Spinal cord (tissue), 10 donors: ENCODE results near the gene NECTIN3. TPM values are rescaled to one million over a fixed set of nuclear protein-coding genes. Genes with fewer than 3 reads are reported as not detected.
A peak's percentile ranks its signal among the peaks of the same experiment; 100 is the strongest.

Source experiments
- DNase-seq, 6 donors: peaks; one replicate each; pipeline versions ENCODE4 v3.0.0 to v3.0.0-alpha.2; 2013 to 2015; ENCODE audit warnings: low spot score in 6 of 6, low read depth in 4 of 6
- H3K27ac ChIP-seq: one replicate; pipeline ENCODE4 v1.5.1; 2013; ENCODE audit warnings: low read depth, low read length, control low read depth
- H3K27me3 ChIP-seq: one replicate; pipeline ENCODE4 v1.6.1; 2013; ENCODE audit warnings: low read length; ENCODE audit not compliant: control insufficient read depth, insufficient read depth
- H3K36me3 ChIP-seq: one replicate; pipeline ENCODE4 v1.6.1; 2013; ENCODE audit warnings: low read length; ENCODE audit not compliant: control insufficient read depth, insufficient read depth
- H3K4me1 ChIP-seq: one replicate; pipeline ENCODE4 v1.6.1; 2013; ENCODE audit warnings: low read length; ENCODE audit not compliant: control insufficient read depth, insufficient read depth
- H3K4me3 ChIP-seq: one replicate; pipeline ENCODE4 v1.5.1; 2013; ENCODE audit warnings: low read depth, low read length, control low read depth
- H3K9me3 ChIP-seq: one replicate; pipeline ENCODE4 v1.6.1; 2013; ENCODE audit warnings: low read length; ENCODE audit not compliant: control insufficient read depth, insufficient read depth
- WGBS: methylation state at CpG from one replicate; pipeline ENCODE4 v1.1.5; 2013; ENCODE audit warnings: missing lambda C conversion rate; ENCODE audit not compliant: insufficient coverage; 5-methylcytosine and 5-hydroxymethylcytosine counted together
- polyA plus RNA-seq, 2 donors: library from polyadenylated mRNA; unstranded; fragments of 120-200 nt; gene quantifications; one replicate each; pipeline ENCODE4 v1.2.1, GENCODE V29; 2013; ENCODE audit not compliant: insufficient read length in 2 of 2
- total RNA-seq, 2 donors: library from RNA; depleted of rRNA in 1 of 2; stranded (reverse); fragments of 120-200 nt in 1 of 2; fragments of >200 nt in 1 of 2; gene quantifications; one replicate each; pipeline versions ENCODE4 v1.2.3 to v1.2.4, GENCODE V29; 2013 to 2014
- donor health status: healthy.

The NECTIN3 gene
- total and polyA plus RNA-seq, 4 donors = 24.8 to 76.5 (median 49.1) TPM

DNA sequence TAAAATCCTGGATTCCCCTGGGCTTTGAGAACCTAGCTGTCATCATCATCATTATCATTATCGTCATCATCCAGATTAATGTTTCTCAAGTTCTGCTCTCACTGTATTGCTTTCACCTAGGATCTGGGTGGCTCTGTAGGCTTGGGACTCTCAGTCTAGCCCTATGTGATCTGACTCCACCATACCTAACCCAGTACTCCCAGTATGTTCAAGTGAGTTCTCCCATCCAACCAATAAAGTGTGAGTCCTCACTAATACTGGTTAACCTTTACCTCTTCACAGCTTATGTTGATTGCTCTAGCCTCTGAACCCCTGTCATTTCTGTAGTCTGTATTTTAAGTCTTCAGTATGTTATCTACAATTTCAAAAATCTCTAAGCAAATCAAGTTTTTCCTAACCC is 102.3 kb downstream of the NECTIN3 start:
- Histone ChIP-seq H3K4me1 (no peaks in the 10 kb centered on the region), H3K9me3 (no peaks in the 10 kb centered on the region), H3K4me3 (no peak overlapping the region), H3K36me3 (peaks cover 2% of the 10 kb centered on the region), H3K27me3 (no peaks in the 10 kb centered on the region), H3K27ac (no peak overlapping the region)
- no peak for DNase-seq
- 100% methylated on average over 1 of the region's 1 CpG for WGBS

DNA sequence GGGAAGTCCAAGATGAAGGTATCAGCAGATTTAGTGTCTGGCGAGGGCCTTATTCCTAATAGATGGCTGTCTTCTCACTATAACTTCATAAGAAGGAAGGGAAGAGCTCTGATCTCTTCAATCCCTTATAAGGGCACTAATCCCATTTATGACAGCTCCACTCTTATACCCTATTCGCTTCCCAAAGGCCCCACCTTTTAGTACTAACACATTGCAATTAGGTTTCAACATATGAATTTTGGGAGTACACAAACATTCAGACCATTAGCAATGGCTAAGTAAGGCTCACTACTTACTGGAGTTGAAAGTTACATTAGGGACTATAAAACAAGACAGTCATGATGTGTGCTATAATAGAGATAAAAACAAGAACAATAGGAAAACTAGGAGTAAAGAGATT is 118.9 kb downstream of the NECTIN3 start:
- H3K4me3 ChIP-seq = no peak overlapping the region
- no CpG with 5 or more reads among the region's 2 CpGs for WGBS
- no peaks in the 10 kb centered on the region for H3K4me1 ChIP-seq
- no peak for DNase-seq
- H3K9me3 ChIP-seq = no peaks in the 10 kb centered on the region
- H3K27me3 ChIP-seq = no peaks in the 10 kb centered on the region
- H3K27ac ChIP-seq = no peak overlapping the region
- H3K36me3 ChIP-seq = no peaks in the 10 kb centered on the region

DNA sequence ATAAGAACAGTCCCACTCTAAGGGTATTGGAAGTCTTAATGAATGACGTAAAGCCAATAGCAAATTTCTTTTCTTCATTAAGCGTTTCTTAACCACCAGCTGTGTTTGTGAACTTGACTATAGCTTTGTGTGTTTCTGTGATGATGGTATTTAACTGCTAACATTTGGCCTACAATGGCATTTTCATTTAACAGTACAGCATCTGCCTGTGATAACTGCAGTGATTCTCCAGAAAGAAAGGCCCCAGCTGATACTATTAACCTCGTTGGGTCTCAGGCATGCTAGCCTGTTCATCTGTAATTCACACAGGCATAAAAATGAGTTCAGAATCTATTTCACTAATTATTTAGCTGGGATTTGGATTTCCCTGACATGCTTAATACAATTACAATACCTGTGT is 121.9 kb downstream of the NECTIN3 start:
- no CpG with 5 or more reads among the region's 3 CpGs for WGBS
- DNase-seq = peak; percentile 12 to 84 (median 14)
- no peaks in the 10 kb centered on the region for H3K9me3 ChIP-seq
- no peaks in the 10 kb centered on the region for H3K4me1 ChIP-seq
- no peak overlapping the region for H3K4me3 ChIP-seq
- no peaks in the 10 kb centered on the region for H3K36me3 ChIP-seq
- no peaks in the 10 kb centered on the region for H3K27me3 ChIP-seq
- H3K27ac ChIP-seq = no peak overlapping the region

DNA sequence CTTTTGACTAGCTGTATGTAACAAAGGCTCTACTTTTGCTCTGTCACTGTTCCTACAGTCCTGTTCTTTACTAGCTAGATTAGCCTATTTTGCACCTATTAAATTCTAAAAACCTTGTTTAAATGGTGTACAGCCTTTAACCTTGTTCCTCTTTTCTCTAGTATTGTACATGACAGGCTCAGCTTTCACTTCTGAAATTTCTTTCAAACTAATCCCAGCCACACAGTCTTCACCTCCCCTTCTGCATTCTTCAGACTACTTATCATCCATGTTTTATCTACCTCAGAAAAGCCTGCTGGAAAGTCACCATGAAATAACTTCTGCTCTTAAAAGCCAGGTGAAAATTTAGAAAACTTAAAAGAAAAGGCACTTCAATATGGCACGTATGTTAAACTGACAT is 122.4 kb downstream of the NECTIN3 start:
- H3K9me3 ChIP-seq = no peaks in the 10 kb centered on the region
- H3K36me3 ChIP-seq = no peaks in the 10 kb centered on the region
- WGBS = no CpG with 5 or more reads among the region's 1 CpG
- no peak for DNase-seq
- H3K4me1 ChIP-seq = no peaks in the 10 kb centered on the region
- H3K27me3 ChIP-seq = no peaks in the 10 kb centered on the region
- no peak overlapping the region for H3K27ac ChIP-seq
- H3K4me3 ChIP-seq = no peak overlapping the region

DNA sequence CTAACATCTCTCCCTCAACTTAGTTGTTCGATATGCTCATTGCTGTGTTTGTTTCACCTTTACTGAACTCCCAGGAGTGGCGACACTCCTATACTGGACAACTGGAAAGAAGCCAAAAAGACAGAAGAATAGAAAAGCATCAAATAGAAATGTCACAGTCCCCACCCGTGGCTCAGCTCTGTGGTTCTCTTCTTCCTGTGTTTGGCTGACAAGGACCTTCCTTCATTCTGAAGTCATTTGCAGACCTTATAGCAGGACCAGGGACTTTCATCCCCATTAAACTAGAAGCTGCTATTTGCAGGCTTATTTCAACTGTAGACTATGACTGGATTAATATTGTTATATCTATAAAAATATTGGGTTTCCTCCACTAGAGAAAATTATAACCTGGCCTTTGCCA is 125.9 kb downstream of the NECTIN3 start:
- H3K4me1 ChIP-seq = no peaks in the 10 kb centered on the region
- 60% methylated on average over 1 of the region's 3 CpGs for WGBS
- DNase-seq = no peak
- no peak overlapping the region for H3K27ac ChIP-seq
- no peaks in the 10 kb centered on the region for H3K36me3 ChIP-seq
- no peak overlapping the region for H3K4me3 ChIP-seq
- H3K9me3 ChIP-seq = no peaks in the 10 kb centered on the region
- H3K27me3 ChIP-seq = no peaks in the 10 kb centered on the region

DNA sequence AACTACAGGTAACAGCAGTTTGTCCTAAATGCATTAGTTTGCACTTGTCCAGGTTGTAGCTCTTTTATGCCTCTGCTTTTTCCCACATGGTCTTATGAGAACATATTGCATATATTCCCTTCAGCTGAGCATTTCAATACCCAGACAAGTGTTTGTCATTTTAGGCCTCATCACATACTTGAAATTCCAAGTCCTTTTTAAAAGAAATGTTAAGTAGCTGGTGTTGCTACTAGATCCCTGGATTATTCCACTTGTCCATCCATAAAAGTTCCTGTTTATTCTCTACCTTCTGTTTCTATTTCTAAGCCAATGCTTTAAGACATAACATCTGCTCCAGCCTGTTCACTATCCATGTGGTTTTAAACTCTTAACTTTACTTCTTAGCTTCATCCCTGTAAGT is 128.4 kb downstream of the NECTIN3 start:
- no peaks in the 10 kb centered on the region for H3K9me3 ChIP-seq
- H3K4me3 ChIP-seq = no peak overlapping the region
- no peaks in the 10 kb centered on the region for H3K36me3 ChIP-seq
- no peaks in the 10 kb centered on the region for H3K27me3 ChIP-seq
- H3K4me1 ChIP-seq = no peaks in the 10 kb centered on the region
- no peak for DNase-seq
- no peak overlapping the region for H3K27ac ChIP-seq

DNA sequence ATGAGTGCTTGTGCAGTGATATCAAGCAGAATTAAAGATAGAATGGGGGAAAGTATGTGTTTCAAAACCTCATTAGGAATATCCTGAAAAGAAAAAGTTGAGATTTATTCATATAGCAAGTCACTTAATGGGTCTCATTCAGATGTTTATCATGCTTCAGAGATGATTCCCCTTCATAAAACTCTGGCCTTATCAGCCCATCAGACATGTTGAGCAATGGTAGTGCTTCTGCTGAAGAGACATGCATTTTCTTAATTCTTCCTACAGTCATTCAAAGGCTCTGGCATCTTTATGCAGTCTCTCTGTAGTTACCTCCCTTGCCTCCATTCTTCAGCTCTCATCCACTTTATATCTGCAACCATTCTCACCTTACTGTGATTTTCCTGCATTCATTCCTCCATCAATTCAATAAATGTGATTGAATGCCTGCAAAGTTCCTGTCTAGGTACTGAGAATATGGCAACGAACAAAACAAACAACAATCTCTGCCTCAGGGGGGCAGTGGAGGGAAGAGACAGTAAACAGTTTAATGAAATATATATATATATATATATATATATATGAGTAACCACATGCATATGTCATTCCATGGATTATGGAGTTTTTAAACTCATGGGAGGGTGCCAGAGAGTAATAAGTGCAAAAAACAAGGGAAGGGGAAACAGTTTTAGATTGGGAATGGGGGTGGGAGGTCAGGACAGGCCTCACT is 138.5 kb downstream of the NECTIN3 start:
- DNase-seq = no peak
- Histone ChIP-seq H3K9me3 (no peaks in the 10 kb centered on the region), H3K27me3 (no peaks in the 10 kb centered on the region), H3K27ac (no peak overlapping the region), H3K36me3 (no peaks in the 10 kb centered on the region), H3K4me1 (no peaks in the 10 kb centered on the region), H3K4me3 (no peak overlapping the region)
- WGBS = no CpG with 5 or more reads among the region's 1 CpG

DNA sequence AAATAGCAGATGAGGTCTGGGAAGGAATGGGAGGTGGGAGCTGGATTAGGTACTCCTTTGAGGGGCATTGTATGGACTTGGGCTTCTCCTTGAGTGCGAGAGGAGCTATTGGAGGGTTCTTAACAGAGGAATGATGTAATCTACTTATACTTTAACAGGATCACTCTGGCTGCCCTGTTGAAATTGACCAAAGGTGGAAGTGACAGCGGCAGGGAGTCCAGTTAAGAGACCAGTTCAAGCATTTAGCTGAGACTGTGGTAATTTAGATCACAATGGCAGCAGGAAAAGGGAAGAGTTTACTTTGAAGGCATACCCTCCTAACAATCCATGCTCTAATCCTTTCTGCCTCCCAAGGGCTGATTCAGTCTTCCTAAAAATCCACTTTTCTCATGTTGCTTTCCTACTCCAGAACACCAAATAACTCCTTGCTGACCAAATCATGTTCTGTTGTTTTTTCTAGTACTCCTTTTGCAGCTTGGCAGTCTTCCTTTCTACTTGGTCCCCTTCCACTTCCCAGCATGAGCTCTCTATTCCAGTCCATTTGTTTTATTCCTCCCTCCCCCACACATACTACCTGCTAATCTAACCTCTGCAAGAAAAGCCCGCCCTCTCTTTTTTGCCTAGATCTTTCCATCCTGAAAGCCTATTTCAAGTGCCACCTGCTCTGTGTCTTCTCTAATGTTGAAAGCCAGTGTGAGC is 139.4 kb downstream of the NECTIN3 start:
- Histone ChIP-seq H3K4me3 (no peak overlapping the region), H3K4me1 (no peaks in the 10 kb centered on the region), H3K27ac (no peak overlapping the region), H3K9me3 (no peaks in the 10 kb centered on the region), H3K27me3 (no peaks in the 10 kb centered on the region), H3K36me3 (no peaks in the 10 kb centered on the region)
- peak in 1 of 6 donors; percentile 54 for DNase-seq
- WGBS = 89% methylated on average over 1 of the region's 3 CpGs

DNA sequence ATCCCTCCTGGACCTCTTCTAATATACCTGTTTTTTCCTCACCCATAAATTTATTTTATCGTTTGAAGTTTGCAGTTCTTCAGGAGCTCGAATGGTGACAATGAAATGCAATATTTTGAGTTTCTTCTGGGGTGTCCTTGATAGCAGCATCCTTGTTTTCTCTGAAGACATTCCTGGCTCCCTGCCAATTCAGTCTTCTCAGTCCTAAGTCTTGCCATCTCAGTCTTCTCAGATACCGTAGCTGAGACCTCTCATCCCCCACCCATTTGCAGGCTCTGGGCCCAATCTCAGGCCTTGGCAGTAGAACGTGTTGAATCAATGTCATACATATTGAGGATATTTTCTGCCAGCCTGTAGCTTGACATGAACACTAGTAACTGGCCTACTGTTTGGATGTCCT is 140.9 kb downstream of the NECTIN3 start:
- H3K4me1 ChIP-seq = no peaks in the 10 kb centered on the region
- H3K27me3 ChIP-seq = no peaks in the 10 kb centered on the region
- no peaks in the 10 kb centered on the region for H3K36me3 ChIP-seq
- H3K9me3 ChIP-seq = no peaks in the 10 kb centered on the region
- no peak overlapping the region for H3K4me3 ChIP-seq
- 100% methylated on average over 1 of the region's 4 CpGs for WGBS
- no peak for DNase-seq
- no peak overlapping the region for H3K27ac ChIP-seq

DNA sequence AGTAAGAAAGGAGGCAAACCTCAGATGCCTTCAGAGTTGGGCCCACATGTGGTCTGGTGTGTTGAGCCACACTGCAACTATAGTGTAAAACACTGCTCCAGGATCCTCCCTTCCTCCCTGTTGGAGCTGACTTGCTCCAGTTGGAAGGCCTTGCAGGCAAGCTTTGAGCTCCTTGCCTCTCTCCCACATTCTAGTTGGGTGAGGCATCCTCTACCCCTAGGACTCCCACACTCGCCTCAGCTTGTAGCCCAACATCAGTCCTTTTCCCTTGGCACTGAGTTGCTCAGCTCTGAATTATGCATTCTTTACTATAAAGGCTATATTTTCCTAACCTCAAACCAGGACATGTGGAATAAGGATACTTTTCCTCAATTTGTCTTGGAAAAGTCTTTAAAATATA is 143.9 kb downstream of the NECTIN3 start:
- no peak for DNase-seq

More for the DNA sequence above, 143.9 kb downstream of the NECTIN3 start:
- WGBS = no CpG with 5 or more reads among the region's 1 CpG
- Histone ChIP-seq H3K27ac (no peak overlapping the region), H3K9me3 (no peaks in the 10 kb centered on the region), H3K4me1 (no peaks in the 10 kb centered on the region), H3K27me3 (no peaks in the 10 kb centered on the region), H3K4me3 (no peak overlapping the region), H3K36me3 (no peaks in the 10 kb centered on the region)
